Right lobe of liver (tissue), 4 donors: ENCODE results near the gene C3orf85.

ENCODE experiments used
- CTCF ChIP-seq, 4 donors: fragments of 200-600 bp in 3 of 4; fragments of 450-650 bp in 1 of 4; IDR thresholded peaks; one replicate each; pipeline versions ENCODE4 v1.5.1 to v1.8.0; 2016 to 2022; ENCODE audit warnings: antibody characterized with exemption in 4 of 4, mild to moderate bottlenecking in 2 of 4
- POLR2A ChIP-seq: fragments of 450-650 bp; IDR thresholded peaks from one replicate; pipeline ENCODE4 v1.6.1; 2017; ENCODE audit warnings: antibody characterized with exemption, mild to moderate bottlenecking
- donor health status: DM: no; HTN: no; CAD: no.
- donor health status: DM: no; HTN: no; CAD: no.
- donor health status: DM: no; HTN: yes; CAD: no.

GRCh38 chr3:109112946-109113760, 23.4 kb upstream of the C3orf85 start:
- TF ChIP-seq POLR2A (no peak), CTCF (IDR thresholded peaks at IDR 0.05) (no peak)
